OCI-LY7 (cell line): ENCODE data around the gene CASQ2.

Experiments
- CTCF ChIP-seq: fragments of 200-600 bp; sonication (generic); conservative IDR thresholded peaks from 2 replicates; pipeline ENCODE4 v1.5.1; 2014; ENCODE audit warnings: mild to moderate bottlenecking, antibody characterized with exemption, low read length, moderate library complexity, mixed read lengths
- EZH2phosphoT487 ChIP-seq: fragments of 200-600 bp; sonication (generic); IDR thresholded peaks from 2 replicates; pipeline ENCODE4 v1.6.1; 2018; ENCODE audit warnings: low read depth, borderline replicate concordance, mild to moderate bottlenecking, mixed run types, antibody characterized with exemption, low read length, moderate library complexity, mixed read lengths

DNA sequence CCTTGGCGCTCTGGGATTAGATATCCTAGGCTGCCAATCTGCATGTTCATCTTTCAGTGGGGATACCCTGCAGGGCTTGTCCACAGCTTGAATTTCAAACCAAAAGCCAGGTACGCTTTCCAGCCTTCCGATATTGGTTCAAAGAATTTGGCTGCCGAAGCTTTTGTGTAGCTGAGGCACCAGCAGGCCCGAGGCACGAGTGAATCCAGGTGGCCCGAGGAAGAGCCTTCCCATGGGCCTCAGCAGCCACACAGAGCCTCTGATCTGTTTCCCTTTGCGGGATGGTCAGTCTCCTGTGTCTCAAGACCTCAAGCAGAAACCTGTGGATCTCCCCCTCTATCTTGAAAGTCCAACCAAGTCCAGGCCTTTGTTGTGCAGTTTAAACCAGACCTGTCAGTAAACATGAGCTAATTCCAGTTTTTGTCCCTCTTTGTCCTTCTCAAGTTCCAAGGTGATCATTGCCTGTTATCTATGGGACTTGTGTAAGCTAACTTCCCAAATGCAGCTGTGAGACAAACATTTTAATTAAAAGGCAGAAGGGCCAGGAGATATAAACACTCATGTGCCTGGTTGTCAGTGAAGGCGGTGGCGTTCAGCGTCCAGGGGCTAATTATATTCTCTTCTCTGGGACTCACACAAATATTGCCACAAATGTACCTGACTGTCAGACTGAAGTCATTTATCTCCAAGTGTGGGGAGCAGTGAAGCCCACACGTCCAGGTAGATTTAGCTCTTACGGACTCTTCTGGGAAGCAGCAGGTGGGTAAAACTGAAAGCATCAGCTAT lies 96.1 kb downstream of the CASQ2 start:
- no peak for TF ChIP-seq CTCF
- no peak for TF ChIP-seq EZH2phosphoT487
